ENCODE data around the gene CIZ1. TPM values are rescaled to one million over a fixed set of nuclear protein-coding genes. Genes with fewer than 3 reads are reported as not detected.

CIZ1 gene
- total and polyA plus RNA-seq, 2 of the 13 experiments (the other 11 are each of a cell fraction or from before 2014, with no cell fraction given) = 30.6 to 50.3 TPM

GRCh38 chr9:128163523-128164306 is 27.7 kb downstream of the CIZ1 start:
- H3K79me2 ChIP-seq (ENCODE audit: insufficient read depth, low read length) = no peaks in the 10 kb centered on the region
- no TSS peak for BruUV-seq (replicated peaks)
- H2AFZ ChIP-seq (ENCODE audit: low read length) = no peak overlapping the region
- intact Hi-C loops (cut with micrococcal nuclease; ENCODE audit: unreplicated experiment) (no loop called here), in situ Hi-C loops (cut with HindIII; ENCODE audit: extremely low pct_ligation_motif_present, low pct_unique_long_range_greater_than_20kb) (no loop called here)
- ChIA-PET POLR2A (no interaction called here), CTCF (ENCODE audit: low intra/inter-chr PET ratio, low total read pairs) (no interaction called here)
- no peak overlapping the region for H3K4me3 ChIP-seq (replicated peaks in 1 of 3; ENCODE audit: insufficient read depth in 1 of 3, low read depth in 2 of 3, low read length in 3 of 3)
- no peaks in the 10 kb centered on the region for H3K27me3 ChIP-seq (ENCODE audit: control insufficient read depth in 1 of 2, insufficient read depth in 2 of 2, low read length in 2 of 2)
- H3K4me2 ChIP-seq (ENCODE audit: low read depth, low read length) = no peak overlapping the region
- 95% methylated on average over 4 of the region's 10 CpGs for WGBS (ENCODE audit: low lambda C conversion rate)
- H3K9ac ChIP-seq (ENCODE audit: insufficient read depth, low read depth, low read length) = no peak overlapping the region
- H3K4me1 ChIP-seq (ENCODE audit: insufficient read depth, low read length) = peaks cover 16% of the 10 kb centered on the region
- TF ChIP-seq ZNF768 (CRISPR knock-in tag; IDR thresholded peaks at IDR 0.05) = peak; percentile 89
- no peak for TF ChIP-seq NCOA1 (CRISPR knock-in tag; IDR thresholded peaks at IDR 0.05)
- TF ChIP-seq HNF4G (IDR thresholded peaks at IDR 0.05; ENCODE audit: borderline replicate concordance, low read depth, low read length) = no peak
- TF ChIP-seq HNF4G (CRISPR knock-in tag; IDR thresholded peaks at IDR 0.05; ENCODE audit: borderline replicate concordance, low read depth) = no peak
- TF ChIP-seq AGO2 (optimal IDR thresholded peaks at IDR 0.05; ENCODE audit: low read depth, low read length) = peak; percentile 74
- H3K27ac ChIP-seq (ENCODE audit: extremely low read length, insufficient read depth, low read length) = no peak overlapping the region
- no peaks in the 10 kb centered on the region for H4K20me1 ChIP-seq (ENCODE audit: insufficient read depth, low read length)
- FAIRE-seq (no peak), ATAC-seq (no peak), DNase-seq (ENCODE audit: low spot score) (no peak)
- peaks cover 10 to 48% of the 10 kb centered on the region in 2 experiments; a peak in 4 of 5 replicates for H3K36me3 ChIP-seq (replicated peaks in 1 of 2; ENCODE audit: control insufficient read depth in 1 of 2, insufficient read depth in 2 of 2, low read length in 2 of 2)
- H3K9me3 ChIP-seq (ENCODE audit: low read length) = no peaks in the 10 kb centered on the region

GRCh38 chr9:128163027-128163515 is 28.3 kb downstream of the CIZ1 start:
- no peak for ATAC-seq
- no peak overlapping the region for H3K4me3 ChIP-seq (replicated peaks in 1 of 3; ENCODE audit: insufficient read depth in 1 of 3, low read depth in 2 of 3, low read length in 3 of 3)
- no peaks in the 10 kb centered on the region for H3K9me3 ChIP-seq (ENCODE audit: low read length)
- no peak overlapping the region for H3K4me2 ChIP-seq (ENCODE audit: low read depth, low read length)
- peaks cover 16% of the 10 kb centered on the region for H3K4me1 ChIP-seq (ENCODE audit: insufficient read depth, low read length)
- no peak overlapping the region for H2AFZ ChIP-seq (ENCODE audit: low read length)
- 94% methylated on average over 2 of the region's 6 CpGs for WGBS (ENCODE audit: low lambda C conversion rate)
- H3K79me2 ChIP-seq (ENCODE audit: insufficient read depth, low read length) = no peaks in the 10 kb centered on the region
- CTCF ChIA-PET (ENCODE audit: low intra/inter-chr PET ratio, low total read pairs) = no interaction called here
- intact Hi-C loops (cut with micrococcal nuclease; ENCODE audit: unreplicated experiment) = no loop called here
- POLR2A ChIA-PET = no interaction called here
- H4K20me1 ChIP-seq (ENCODE audit: insufficient read depth, low read length) = no peaks in the 10 kb centered on the region
- H3K9ac ChIP-seq (ENCODE audit: insufficient read depth, low read depth, low read length) = no peak overlapping the region
- H3K27me3 ChIP-seq (ENCODE audit: control insufficient read depth in 1 of 2, insufficient read depth in 2 of 2, low read length in 2 of 2) = no peaks in the 10 kb centered on the region
- no TSS peak for BruUV-seq (replicated peaks)
- in situ Hi-C loops (cut with HindIII; ENCODE audit: extremely low pct_ligation_motif_present, low pct_unique_long_range_greater_than_20kb) = no loop called here
- DNase-seq (ENCODE audit: low spot score) = no peak
- FAIRE-seq = no peak
- no peak overlapping the region for H3K27ac ChIP-seq (ENCODE audit: extremely low read length, insufficient read depth, low read length)
- peaks cover 9 to 43% of the 10 kb centered on the region in 2 experiments; a peak in 4 of 5 replicates for H3K36me3 ChIP-seq (replicated peaks in 1 of 2; ENCODE audit: control insufficient read depth in 1 of 2, insufficient read depth in 2 of 2, low read length in 2 of 2)
- peak; percentile 95 for TF ChIP-seq ZNF629 (CRISPR knock-in tag; conservative IDR thresholded peaks at IDR 0.05)
- no peak for TF ChIP-seq FOSL1 (CRISPR knock-in tag; IDR thresholded peaks at IDR 0.05; ENCODE audit: borderline replicate concordance)
- TF ChIP-seq ZNF83 (CRISPR knock-in tag; IDR thresholded peaks at IDR 0.05; ENCODE audit: borderline replicate concordance) = no peak
- no peak for TF ChIP-seq RAD51 (IDR thresholded peaks at IDR 0.05; ENCODE audit: borderline replicate concordance)
- no peak for TF ChIP-seq TBX3 (IDR thresholded peaks at IDR 0.05; ENCODE audit: borderline replicate concordance)
- TF ChIP-seq FIP1L1 (IDR thresholded peaks at IDR 0.05; ENCODE audit: borderline replicate concordance, insufficient read depth, low read depth, low read length) = no peak
- TF ChIP-seq BHLHE40 (IDR thresholded peaks at IDR 0.05; ENCODE audit: low read length) = no peak
- TF ChIP-seq ZFP41 (CRISPR knock-in tag; IDR thresholded peaks at IDR 0.05; ENCODE audit: borderline replicate concordance) = no peak
- TF ChIP-seq ZMYM3 (CRISPR knock-in tag; IDR thresholded peaks at IDR 0.05) = peak; percentile 77; the same call in 1 of the 2 replicates
- no peak for TF ChIP-seq MXI1 (IDR thresholded peaks at IDR 0.05; ENCODE audit: borderline replicate concordance, low read depth, low read length)
- no peak for TF ChIP-seq STAT6 (CRISPR knock-in tag; IDR thresholded peaks at IDR 0.05; ENCODE audit: borderline replicate concordance)
- TF ChIP-seq ZFX (CRISPR knock-in tag; IDR thresholded peaks at IDR 0.05; ENCODE audit: low read depth) = no peak

Data from HepG2 (cell line).